Skin of body (tissue), 2 donors: ENCODE data around the gene SDR42E2. TPM values are rescaled to one million over a fixed set of nuclear protein-coding genes. Genes with fewer than 3 reads are reported as not detected.

Source experiments
- DNase-seq: peaks from one replicate; lab custom pipeline; 2025; lab: John Stamatoyannopoulos, UW
- total RNA-seq: library from RNA; depleted of rRNA; stranded (reverse); fragments of >200 nt; gene quantifications from one replicate; pipeline ENCODE4 v1.2.3, GENCODE V29; 2014

SDR42E2 gene
- total RNA-seq, 1 donor from 2014 or later = not detected

GRCh38 chr16:22240023-22240710, 77.9 kb downstream of the SDR42E2 start:
- DNase-seq = peak; percentile 95

Other genes with a start within 250 kb of the SDR42E2 start
- 238 TPM for gene UQCRC2, start 209.1 kb upstream of the SDR42E2 start, total RNA-seq
- gene PDZD9, start 161.4 kb upstream of the SDR42E2 start, total RNA-seq = not detected
- 13.6 TPM for gene MOSMO, start 154.4 kb upstream of the SDR42E2 start, total RNA-seq
- 0.79 TPM for gene VWA3A, start 70.0 kb upstream of the SDR42E2 start, total RNA-seq
- 28.3 TPM for gene EEF2K, start 43.8 kb downstream of the SDR42E2 start, total RNA-seq
- 23.6 TPM for gene POLR3E, start 134.9 kb downstream of the SDR42E2 start, total RNA-seq
- 19.8 TPM for gene CDR2, start 212.1 kb downstream of the SDR42E2 start, total RNA-seq